Measurements from ENCODE around the gene CDH23.

- no peak for TF ChIP-seq EZH2 (IDR thresholded peaks at IDR 0.05; ENCODE audit: borderline replicate concordance)
- no peak for TF ChIP-seq CTCF (IDR thresholded peaks at IDR 0.05; ENCODE audit: poor library complexity)
Measured at GRCh38 chr10:71649631-71650030, 252.9 kb downstream of the CDH23 start.
